NCI-H2227 (cell line): ENCODE measurements around the gene KLF6.

Experiments
- DNase-seq: peaks from one replicate; lab custom pipeline; 2025; ENCODE audit not compliant: unreplicated experiment; lab: John Stamatoyannopoulos, UW

The KLF6 gene

DNA sequence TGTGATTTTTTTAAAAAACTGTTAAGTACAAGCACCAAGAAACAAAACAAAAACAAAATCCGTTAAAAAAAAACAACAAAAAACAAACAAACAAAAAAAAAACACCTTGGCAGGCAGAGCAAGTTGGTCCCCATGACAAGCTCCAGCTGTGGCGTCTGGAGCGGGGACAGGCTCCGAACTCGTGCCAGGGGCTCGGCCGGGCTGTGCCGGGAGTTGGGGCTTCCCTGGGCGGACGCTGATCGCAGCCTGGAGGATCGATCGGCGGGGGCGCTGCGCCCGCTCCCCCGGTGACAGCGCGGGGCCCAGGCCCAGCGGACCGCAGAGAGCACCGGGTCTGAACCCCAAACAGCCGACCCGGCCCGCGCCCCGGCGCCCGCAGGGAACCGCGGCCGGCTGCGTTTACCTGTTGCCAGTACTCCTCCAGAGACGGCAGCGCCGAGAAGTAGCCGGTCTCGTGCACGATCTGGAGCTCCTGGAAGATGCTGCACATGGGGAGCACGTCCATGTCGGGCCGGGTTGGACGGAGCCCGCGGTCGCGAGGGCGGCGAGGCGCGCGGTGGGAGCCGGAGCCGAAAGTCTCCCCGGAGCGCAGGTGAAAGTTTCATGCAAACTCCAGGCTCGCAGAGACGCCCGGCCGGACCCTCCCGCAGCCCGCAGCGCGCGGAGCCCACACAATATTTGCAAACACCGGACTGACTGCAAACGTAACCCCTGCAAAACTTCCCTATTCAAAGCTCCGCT lies at the start of gene KLF6:
Gene KLF6, minus strand, starts transcription at position 700 of the 741 bp plus-strand sequence. Its CDS starts 195 bp downstream, at position 505.
- peak; percentile 62 for DNase-seq

DNA sequence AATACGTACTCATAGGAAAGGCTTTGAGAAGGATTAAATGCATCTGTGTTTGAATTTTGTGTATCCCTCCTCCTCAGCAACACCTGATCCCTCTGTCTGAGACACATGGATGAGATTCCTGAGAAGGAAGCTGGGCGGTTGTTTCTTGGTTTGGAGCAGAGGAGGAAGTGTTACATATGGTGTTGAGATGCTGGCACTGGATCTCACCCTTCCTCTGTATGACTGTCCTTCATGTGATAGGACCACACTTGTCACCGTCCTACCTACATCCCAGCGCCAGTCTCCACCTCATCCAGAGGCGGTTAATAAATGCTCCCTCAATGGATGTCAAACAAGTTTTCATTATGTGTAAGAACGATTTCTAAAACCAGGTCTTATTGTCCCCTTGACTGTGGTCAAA lies 49.4 kb upstream of the KLF6 start:
- no peak for DNase-seq

DNA sequence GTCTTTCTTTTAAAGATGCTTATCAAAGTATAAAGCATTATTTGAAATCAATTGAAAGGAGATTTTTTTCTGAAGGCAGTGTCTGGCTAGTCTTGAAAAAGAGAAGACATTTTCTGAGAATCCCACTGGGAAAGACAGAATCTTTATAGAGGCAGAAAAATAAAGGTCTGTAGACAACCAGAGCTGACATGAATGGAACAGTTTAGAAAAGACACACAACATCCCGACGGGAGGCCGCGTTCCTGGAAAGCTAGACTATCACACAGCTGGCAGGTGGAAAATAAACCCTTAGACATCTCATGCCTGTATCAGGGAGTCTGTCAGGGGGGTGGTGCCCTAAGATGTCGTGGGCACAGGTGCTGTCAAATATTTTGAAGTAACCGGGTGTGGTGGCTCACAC lies 48.0 kb upstream of the KLF6 start:
- no peak for DNase-seq

DNA sequence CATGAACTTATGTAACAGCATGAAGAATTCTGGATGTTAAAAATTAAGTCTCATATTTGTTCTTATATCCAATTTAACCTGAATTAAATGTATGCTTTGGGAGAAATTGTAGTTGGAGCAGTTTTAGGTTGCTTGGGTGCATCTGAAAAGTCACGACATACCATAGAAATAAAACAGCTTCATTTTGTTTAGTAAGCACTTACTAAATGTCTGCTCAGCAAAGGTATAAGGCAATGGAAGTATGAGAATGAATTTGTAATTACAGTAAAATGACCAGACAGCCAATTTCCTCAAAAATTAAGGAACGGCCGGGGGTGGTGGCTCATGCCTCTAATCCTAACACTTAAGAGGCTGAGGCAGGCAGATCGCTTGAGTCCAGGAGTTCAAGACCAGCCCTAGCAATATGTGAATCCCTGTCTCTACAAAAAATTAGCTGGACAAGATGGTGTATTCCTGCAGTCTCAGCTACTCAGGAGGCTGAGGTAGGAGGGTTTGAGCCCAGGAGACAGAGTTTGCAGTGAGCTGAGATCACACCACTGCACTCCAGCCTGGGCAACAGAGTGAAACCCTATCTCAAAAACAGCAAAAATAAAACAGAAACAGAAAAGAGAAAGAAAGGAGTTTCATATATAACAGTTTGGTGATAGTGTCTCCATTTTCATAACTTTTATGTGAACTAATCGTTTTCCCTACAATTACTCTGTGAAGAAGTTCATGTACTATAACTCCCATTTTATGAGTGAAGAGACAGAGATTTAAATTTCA lies 47.2 kb upstream of the KLF6 start:
- no peak for DNase-seq

DNA sequence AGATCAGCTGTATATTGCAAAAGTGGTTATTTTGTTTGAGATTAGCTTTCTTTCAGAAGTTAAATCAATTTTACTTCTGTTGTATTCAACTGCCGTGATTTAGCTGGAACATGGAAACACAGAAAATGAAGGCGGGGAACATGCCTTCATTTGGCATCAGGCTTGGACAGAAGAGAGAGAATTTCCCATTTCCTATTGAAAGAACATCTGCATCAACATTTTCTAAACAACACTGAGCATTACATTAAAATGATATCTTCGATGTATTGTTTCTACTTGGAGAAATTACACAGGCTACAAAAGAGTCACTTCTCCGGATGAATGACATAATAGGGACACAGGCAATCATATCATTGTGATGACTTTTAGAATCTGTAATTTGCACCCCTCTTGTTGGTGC lies 46.6 kb upstream of the KLF6 start:
- no peak for DNase-seq

DNA sequence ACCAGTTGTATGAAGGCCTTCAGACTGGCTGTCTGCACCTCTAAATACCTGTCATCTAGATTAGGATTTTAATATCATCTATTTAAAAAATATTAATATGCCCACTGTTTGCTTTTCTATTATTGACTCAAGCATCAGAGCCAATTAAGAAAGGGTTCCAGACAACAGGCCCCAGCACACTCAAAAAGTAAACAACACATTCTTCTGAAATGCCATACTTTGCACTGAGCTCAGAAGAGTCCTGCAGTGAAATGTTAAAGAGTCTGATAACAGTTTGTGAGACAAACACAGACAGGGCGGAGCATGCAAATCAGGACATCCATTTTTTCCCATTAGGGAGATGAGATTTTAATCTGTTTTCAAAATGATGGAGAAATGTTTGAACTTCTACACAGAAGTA lies 45.9 kb upstream of the KLF6 start:
- no peak for DNase-seq

DNA sequence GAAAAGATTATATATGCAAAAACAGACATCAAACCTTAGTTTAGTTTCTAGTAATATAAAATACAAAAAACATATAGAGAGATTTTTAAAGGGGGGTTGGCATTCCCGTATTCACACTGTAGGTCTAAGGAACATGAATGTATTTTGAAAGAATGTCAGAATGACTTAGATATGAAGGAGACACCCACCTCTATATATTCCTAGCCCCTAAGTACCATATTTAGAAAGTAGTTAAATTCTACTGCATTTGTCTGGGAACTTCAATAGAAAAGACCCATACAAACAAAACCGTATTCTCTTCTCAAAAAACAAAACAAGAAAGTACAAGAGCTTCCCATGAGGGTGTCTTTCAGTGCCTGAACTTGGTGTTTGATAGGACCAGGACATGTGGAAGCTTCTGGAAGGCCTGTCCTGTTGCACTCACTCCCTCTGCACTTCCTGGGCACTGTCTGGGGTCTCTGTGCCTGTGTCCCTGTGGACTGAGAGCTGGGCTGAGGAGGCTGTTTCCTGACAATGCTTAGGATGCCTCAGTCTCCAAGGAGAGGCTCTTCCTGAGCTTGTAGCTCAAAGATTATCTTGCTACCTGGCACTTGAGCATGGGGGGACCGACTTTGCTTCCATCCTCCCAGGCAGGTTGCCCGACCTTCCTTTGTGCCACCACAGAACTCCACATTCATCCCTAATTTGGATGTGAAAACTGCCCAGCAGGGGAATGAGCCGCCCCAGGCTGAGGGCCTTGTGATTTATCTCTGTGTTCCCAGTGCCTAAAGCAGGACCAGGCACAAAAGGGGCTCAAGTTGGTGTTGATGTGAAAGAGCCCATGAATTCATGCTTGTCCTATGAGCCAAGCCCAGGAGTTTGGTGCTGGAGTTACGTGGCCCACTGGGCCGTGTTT lies 44.4 kb upstream of the KLF6 start:
- DNase-seq, result no peak

DNA sequence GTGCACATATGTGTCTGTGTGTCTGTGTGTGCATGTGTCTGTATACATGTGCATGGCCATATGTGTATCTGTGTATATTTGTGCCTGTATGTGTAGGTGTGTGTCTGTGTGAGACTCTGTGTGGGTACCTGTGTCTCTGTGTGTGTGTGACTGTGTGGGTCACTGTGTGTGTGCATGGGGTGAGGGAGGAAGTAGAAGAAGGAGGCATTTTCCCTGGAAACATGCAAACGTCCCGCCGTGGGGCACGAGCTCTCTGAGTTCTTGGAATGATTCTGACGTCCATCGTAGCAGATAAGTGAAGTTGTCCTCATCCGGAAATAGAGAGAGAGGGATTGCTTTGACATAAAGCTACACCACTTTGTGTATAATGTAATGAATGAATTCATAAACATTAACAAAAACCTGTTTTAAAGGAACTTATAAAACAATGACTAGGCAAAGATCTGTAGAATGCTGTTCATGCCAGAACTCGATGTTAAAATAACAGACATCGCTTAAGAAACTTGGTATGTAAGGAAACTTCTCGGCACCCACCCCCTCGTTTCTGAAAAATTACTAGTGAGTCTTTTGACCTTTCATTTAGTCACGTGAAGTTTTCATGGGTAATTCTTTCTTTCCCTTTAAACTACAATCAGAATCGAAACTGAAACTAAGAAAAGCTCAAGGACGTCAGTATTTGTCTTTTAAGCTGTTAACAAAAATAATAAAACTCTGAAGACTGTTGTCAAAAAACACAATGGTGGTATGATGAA lies 43.6 kb upstream of the KLF6 start:
- peak; percentile 5 for DNase-seq

DNA sequence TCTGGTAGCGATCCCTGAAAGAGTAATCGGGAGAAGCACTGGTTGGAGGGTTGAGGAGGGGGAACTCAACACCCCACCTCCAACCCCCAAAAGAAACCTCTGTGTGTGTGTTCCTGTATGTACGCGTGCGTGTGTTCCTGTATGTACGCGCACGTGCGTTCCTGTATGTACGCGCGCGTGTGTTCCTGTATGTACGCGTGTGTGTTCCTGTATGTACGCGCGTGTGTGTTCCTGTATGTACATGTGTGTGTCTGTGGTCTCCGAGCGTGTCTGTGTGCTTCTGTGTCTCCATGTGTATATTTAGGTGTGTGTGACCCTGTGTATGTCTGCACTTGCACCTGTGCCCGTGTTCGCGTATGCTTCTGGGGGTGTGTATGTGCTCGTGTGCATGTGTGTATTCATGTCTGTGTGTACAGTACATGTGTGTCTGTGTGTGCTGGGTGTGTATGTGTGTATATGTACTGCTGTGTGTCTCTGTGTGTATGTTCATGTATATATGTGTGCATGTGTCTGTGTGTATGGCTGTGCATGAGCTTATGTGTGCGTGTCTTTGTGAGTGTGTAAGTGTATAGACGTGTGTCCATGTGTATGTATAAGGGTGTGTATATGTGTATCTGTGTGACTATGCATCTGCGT lies 42.9 kb upstream of the KLF6 start:
- DNase-seq, result no peak

DNA sequence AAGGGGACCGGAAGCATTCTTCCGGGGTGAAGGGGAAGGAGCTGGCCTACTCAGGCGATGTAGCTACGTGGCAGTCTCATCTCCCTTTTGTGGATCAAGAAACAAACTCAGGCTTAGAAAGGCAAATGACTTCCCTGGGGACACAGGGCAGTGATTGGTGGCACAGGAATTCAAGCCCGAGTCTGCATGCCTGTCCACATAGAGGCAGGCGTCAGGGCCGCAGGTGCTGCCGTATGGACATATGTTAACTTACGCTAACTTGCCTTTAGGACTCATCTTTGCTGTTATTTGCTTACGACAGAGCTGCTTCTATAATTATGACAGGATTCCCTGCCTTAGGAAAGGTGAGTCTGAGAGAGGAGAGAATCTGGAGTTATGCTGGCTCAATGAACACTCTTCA lies 42.3 kb upstream of the KLF6 start:
- DNase-seq, result no peak

DNA sequence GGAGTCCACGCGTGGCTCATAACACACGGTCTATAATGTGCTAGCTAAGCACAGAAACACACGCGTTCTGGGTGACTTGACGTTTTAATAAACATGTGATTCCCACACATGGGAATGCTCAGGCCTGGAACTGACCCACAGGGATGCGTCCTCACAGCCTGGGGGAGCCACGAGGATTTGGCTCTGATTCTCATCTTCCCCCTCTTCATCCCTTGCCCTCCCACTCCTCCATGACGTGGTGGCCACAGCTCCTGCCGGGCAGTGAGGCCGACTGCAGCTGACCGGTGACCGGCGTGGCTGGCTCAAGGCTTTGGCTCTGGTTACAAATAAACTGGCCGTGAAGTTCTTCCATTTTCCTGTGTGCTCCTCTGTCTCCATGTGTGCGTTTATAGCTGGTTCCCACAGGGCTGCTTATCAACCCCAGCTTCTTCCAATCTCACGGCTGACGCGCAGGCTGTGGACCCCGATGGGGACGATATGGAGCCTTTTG lies 40.9 kb upstream of the KLF6 start:
- DNase-seq, result no peak

DNA sequence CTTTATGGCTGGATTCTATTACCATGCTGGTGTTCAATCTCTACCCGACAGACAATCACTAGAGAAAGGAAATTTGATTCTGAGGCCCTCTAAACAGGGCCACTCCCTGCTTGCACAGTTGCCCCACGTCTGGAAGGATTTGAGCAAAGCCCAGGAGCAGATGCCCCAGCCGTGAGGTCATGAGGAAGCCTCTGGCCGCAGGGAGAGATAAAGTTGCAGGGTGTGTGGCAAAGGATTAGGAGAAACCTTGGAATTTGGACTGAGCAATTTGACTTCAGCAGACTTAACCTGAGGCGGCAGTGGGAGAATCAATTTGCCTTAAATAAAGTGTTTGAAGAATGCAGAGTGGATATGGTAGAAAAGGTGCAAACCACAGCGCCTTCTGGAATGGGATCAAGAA lies 40.2 kb upstream of the KLF6 start:
- no peak for DNase-seq

DNA sequence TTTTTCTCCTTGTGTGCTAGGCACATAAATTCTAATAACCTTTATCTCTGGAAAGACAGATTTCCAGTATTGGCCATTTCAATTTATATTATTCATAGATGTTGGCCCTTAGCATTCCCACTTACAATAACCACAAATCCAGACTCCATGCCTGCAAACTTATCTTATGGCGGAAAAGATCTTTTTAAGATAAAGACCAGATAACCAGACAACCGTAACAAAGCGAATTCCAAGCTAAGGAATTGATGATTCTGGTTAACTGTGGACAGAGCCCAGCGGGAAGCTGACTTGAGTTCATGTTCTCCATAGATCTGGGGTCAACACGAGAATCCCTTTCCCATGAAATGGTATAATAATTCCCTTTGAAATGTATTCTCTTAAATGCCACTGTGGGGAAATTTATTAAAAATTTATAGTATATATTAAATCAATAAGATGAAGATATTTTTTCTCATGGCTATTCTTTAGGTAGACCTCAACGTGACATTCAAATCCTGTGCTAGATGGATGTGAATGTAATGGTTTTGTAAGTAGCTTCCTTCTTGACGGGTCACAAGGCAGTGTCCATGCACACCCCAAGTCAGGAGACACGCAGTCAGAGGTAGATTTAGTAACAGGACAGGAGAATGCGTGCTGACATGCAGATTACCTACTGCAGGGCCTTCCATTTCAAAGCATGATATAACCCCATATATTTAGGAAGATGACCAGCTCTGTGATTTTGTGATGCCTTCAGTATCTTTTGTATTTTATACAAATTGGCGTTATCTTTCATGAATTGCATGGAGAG lies 37.7 kb upstream of the KLF6 start:
- DNase-seq, result no peak

DNA sequence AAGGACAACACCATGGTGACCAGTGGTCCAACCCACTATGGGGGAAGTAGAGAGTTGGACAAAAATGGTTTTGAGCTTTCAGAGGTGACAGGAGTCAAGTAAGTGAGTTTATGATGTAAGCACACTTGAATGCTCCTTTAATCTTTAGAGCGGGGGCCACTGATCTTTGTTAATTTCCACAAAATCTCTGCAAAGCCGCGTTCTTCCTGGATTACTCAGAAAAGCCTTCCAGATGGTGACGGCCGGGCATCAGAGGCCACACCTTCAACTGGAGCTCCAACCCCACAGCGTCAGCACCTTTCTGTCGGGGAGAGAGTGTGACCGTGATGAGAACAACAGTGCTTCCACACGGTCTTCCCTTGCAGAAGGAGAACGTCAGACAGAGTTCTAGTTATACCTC lies 35.2 kb upstream of the KLF6 start:
- no peak for DNase-seq

DNA sequence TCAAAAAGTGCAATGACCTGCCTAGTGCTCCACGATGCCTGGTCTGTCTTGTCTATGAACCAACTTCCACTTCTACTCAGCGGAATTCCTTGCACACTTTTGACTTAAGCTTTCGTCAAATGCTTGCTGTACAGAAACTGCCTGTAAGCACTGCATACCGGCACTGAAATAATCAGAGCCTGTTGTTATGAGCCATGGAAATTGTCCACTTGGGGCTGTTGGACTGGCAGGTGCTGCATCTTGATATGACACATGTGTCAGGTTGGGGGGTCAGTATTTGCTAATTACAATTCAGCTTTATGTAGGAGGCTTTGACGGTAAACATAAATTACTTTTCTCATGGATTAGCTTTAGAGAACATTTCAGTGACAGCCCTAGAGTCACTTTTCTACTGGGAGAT lies 32.0 kb upstream of the KLF6 start:
- no peak for DNase-seq

DNA sequence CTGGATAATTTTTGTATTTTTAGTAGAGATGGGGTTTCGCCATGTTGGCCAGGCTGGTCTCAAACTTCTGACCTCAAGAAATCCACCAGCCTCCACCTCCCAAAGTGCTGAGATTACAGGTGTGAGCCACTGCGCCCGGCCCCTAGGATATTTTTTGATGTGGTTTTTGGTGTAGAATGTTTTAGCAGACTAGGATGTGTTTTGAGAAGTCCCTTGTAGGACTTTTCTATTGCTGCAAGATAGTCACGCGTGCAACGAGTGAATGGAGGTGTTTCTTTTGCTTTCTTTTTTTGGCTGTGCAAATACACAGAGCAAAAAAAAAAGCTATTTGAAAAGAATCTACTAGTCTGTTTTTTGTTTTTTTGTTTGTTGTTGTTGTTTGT lies 29.8 kb upstream of the KLF6 start:
- DNase-seq, result no peak

DNA sequence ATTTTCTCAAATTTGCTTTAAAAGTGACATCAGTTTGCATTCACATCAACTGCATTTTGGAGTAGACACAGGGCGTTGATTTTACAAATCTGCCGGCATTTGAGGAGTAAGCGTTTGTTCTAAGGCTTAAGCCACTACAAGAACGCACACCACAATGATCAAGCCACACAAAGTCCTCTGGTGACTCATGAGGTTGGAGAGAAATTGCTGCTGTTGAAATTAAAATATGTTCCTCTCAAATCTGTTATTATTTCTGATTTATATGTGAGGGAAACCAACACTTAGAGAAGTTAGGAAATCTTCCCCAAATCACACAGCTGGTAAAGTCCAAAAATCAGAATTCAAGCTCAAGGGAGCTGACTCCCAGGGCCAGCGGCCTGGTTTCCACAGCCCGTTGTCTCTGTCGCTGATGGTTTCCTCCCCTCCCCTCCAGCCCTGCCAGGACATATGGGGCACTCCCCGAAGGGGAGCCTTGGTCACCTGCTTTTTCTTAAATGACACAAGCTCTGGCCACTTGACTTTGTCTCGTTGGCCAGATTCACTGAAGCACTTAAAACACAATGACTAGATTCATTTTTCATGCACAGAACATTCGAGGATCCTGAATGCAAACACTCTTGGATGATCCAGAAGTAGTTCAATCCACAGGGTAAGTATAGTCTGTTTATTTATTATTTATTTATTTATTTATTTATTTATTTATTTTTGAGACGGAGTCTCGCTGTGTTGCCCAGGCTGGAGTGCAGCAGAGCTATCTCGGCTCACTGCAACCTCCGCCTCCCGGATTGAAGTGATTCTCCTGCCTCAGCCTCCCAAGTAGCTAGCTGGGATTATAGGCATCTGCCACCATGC lies 29.2 kb upstream of the KLF6 start:
- no peak for DNase-seq

DNA sequence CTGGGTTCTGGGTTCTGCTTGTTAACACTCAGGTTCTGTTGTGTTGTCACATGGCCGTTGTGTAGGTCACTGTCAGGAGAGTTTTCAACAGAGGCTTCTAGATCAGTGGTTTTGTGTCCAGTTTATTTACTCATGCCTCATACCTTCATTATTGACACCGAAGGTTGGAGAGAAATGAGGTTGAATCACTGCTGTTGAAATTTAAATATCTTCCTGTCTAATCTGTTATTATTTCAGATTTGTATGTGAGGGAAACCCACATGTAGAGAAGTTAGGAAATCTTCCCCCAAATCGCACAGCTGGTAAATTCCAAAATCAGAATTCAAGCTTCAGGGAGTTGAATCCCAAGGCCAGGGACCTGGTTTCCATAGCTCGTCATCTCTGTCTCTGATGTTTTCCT lies 28.3 kb upstream of the KLF6 start:
- DNase-seq, result no peak

DNA sequence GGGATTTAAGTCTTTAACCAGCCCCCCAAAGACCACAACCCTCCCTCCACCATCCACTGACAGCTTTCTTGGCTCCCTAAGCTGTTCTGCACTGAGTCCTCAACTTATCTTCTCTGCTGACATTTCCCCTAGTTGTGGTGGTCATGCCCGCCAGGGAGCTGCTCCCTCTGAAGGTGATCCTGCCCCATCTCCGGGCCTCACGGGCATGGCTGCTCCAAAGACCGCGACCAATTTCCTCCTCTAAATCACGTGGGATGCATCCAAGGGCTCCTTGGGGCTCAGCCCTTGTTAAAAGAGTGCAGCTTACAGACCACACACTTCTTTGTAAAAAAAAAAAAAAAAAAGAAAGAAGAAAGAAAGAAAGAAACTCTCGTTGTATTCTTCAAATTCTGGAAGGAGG lies 27.1 kb upstream of the KLF6 start:
- no peak for DNase-seq
